ENCODE data around the gene PLB1.

- TF ChIP-seq NFIC (IDR thresholded peaks at IDR 0.05) (no peak), EP300 (IDR thresholded peaks at IDR 0.05; ENCODE audit: borderline replicate concordance) (no peak), TCF12 (IDR thresholded peaks at IDR 0.05; ENCODE audit: low read depth) (no peak), MAX (IDR thresholded peaks at IDR 0.05) (no peak), REST (IDR thresholded peaks at IDR 0.05; ENCODE audit: low read depth) (no peak), CEBPB (IDR thresholded peaks at IDR 0.05) (no peak), YY1 (IDR thresholded peaks at IDR 0.05; ENCODE audit: low read depth) (no peak), RAD21 (IDR thresholded peaks at IDR 0.05; ENCODE audit: low read depth) (no peak), ZBTB7A (IDR thresholded peaks at IDR 0.05; ENCODE audit: low read depth) (no peak), TAF1 (IDR thresholded peaks at IDR 0.05; ENCODE audit: low read depth) (no peak), CREB1 (IDR thresholded peaks at IDR 0.05; ENCODE audit: low read depth) (no peak), FOXM1 (IDR thresholded peaks at IDR 0.05; ENCODE audit: borderline replicate concordance, low read depth) (no peak), EGR1 (IDR thresholded peaks at IDR 0.05) (no peak), TEAD4 (IDR thresholded peaks at IDR 0.05) (no peak)
These were observed 170.8 kb downstream of the PLB1 start for GRCh38 chr2:28666496-28667184.
